Spleen (tissue), 11 donors: ENCODE results near the gene GRK5. TPM values are rescaled to one million over a fixed set of nuclear protein-coding genes. Genes with fewer than 3 reads are reported as not detected.

Experiments used
- DNase-seq: peaks from one replicate; pipeline ENCODE4 v3.0.0-alpha.2; 2020
- H3K27ac ChIP-seq, 8 donors: fragments of 200-600 bp; sonication (generic) in 7 of 8; 1 replicate in 4 of 8; 2 replicates in 4 of 8; pipeline versions ENCODE4 v1.5.0 to v1.8.0; 2016 to 2021; ENCODE audit warnings: inconsistent platforms in 4 of 8, mild to moderate bottlenecking in 4 of 8, moderate library complexity in 1 of 8
- H3K27me3 ChIP-seq, 7 donors: fragments of 200-600 bp; sonication (generic) in 6 of 7; replicated peaks in 1 of 7; 1 replicate in 4 of 7; 2 replicates in 3 of 7; pipeline versions ENCODE4 v1.5.0 to v1.8.0; 2016 to 2021; ENCODE audit warnings: inconsistent platforms in 3 of 7, mild to moderate bottlenecking in 1 of 7
- H3K36me3 ChIP-seq, 6 donors: fragments of 200-600 bp; sonication (generic) in 5 of 6; 1 replicate in 4 of 6; 2 replicates in 2 of 6; pipeline versions ENCODE4 v1.5.0 to v1.8.0; 2016 to 2021; ENCODE audit warnings: inconsistent platforms in 2 of 6
- H3K4me1 ChIP-seq, 6 donors: fragments of 200-600 bp; sonication (generic) in 5 of 6; 1 replicate in 3 of 6; 2 replicates in 3 of 6; pipeline versions ENCODE4 v1.5.0 to v1.8.0; 2016 to 2021; ENCODE audit warnings: inconsistent platforms in 3 of 6
- H3K4me3 ChIP-seq, 8 donors: fragments of 200-600 bp; sonication (generic) in 7 of 8; 1 replicate in 4 of 8; 2 replicates in 4 of 8; pipeline versions ENCODE4 v1.5.0 to v1.8.0; 2016 to 2021; ENCODE audit warnings: inconsistent platforms in 4 of 8, mild to moderate bottlenecking in 4 of 8, moderate library complexity in 2 of 8
- H3K9me3 ChIP-seq, 8 donors: fragments of 200-600 bp; sonication (generic) in 7 of 8; 1 replicate in 4 of 8; 2 replicates in 4 of 8; pipeline versions ENCODE4 v1.5.0 to v1.8.0; 2016 to 2021; ENCODE audit warnings: inconsistent platforms in 4 of 8
- CTCF ChIP-seq, 11 experiments: fragments of 200-600 bp in 7 of 11; fragments of 450-650 bp in 4 of 11; sonication (generic) in 4 of 11; IDR thresholded peaks in 8 of 11; conservative IDR thresholded peaks in 3 of 11; 1 replicate in 7 of 11; 2 replicates in 4 of 11; pipeline versions ENCODE4 v1.4.0 to v1.8.0; 2016 to 2021; ENCODE audit warnings: antibody characterized with exemption in 11 of 11, inconsistent platforms in 4 of 11, mild to moderate bottlenecking in 1 of 11
- POLR2A ChIP-seq, 3 donors: fragments of 450-650 bp; IDR thresholded peaks; one replicate each; pipeline ENCODE4 v1.5.1; 2017; ENCODE audit warnings: antibody characterized with exemption in 3 of 3, mild to moderate bottlenecking in 1 of 3
- POLR2AphosphoS5 ChIP-seq, 3 donors: sonication (generic); formaldehyde crosslinking; IDR thresholded peaks; one replicate each; pipeline ENCODE4 v1.5.1; 2017; ENCODE audit warnings: antibody characterized with exemption in 3 of 3
- WGBS, 5 donors: extraction: QIAGEN DNeasy Blood & Tissue Kit in 3 of 5; methylation state at CpG; one replicate each; pipeline versions ENCODE4 v1.1.5 to v1.1.7; 2013 to 2018; 5-methylcytosine and 5-hydroxymethylcytosine counted together
- intact Hi-C: fragments of 100-400 bp; cut with DNase I; formaldehyde crosslinking; loops from one replicate; pipeline ENCODE4 v1.15.0; 2023; ENCODE audit warnings: low total_unique reads
- polyA plus RNA-seq, 3 donors: library from polyadenylated mRNA; stranded (reverse); fragments of 200-250 nt; gene quantifications; one replicate each; pipeline ENCODE4 v1.2.1, GENCODE V29; 2013
- total RNA-seq, 7 donors: library from RNA; depleted of rRNA in 3 of 7; stranded (reverse); fragments of >200 nt in 3 of 7; fragmentation: NEBNext Ultra II Directional in 4 of 7; extraction: Animal tissue kit (Norgen Biotek cat#: 25700) in 4 of 7; gene quantifications; one replicate each; pipeline versions ENCODE4 v1.1.0 to v1.2.1, GENCODE V29; 2016 to 2021
- donor health status: healthy with polysubstance abuse.
- donor health status: DM: no; HTN: no; CAD: no; lungs with moderate emphysema.
- donor health status: DM: no; HTN: no; CAD: no.
- donor health status: Bipolar disorder and iron deficiency.
- donor health status: healthy.
- donor health status: DM: no; HTN: no; CAD: no.
- donor health status: DM: yes; HTN: yes; CAD: no.

The GRK5 gene
- total and polyA plus RNA-seq, 10 donors, result 15.5 to 85.2 (median 52.1) TPM

GRCh38 chr10:119368581-119368980 is 161.2 kb downstream of the GRK5 start:
- WGBS, 5 donors, result 65 to 87% (median 86%) methylated on average over 6 to 8 of the region's 8 CpGs
- intact Hi-C loops, result no loop called here
- peak overlapping the region in 7 of 8 donors; percentile 3 to 84 (median 82) for H3K27ac ChIP-seq
- H3K27me3 ChIP-seq, result no peaks in the 10 kb centered on the region
- peak overlapping the region in 1 of 8 donors; percentile 62 for H3K4me3 ChIP-seq
- no peak for DNase-seq
- peaks cover 0 to 14% (median 0%) of the 10 kb centered on the region in 6 donors for H3K36me3 ChIP-seq
- peak in 2 of 3 donors; percentile 22 to 26 for TF ChIP-seq POLR2AphosphoS5 (IDR thresholded peaks at IDR 0.05)
- TF ChIP-seq CTCF (IDR thresholded peaks at IDR 0.05 in 8 of 11, conservative IDR thresholded peaks at IDR 0.05 in 3 of 11), result no peak
- no peak for TF ChIP-seq POLR2A (IDR thresholded peaks at IDR 0.05)
- no peaks in the 10 kb centered on the region for H3K9me3 ChIP-seq
- peaks cover 39 to 92% (median 64%) of the 10 kb centered on the region in 6 donors for H3K4me1 ChIP-seq

- intact Hi-C loops, result no loop called here
- H3K27ac ChIP-seq, result peak overlapping the region; percentile 53 to 84 (median 80)
- H3K4me3 ChIP-seq, result peak overlapping the region in 5 of 8 donors; percentile 8 to 62 (median 15)
- H3K4me1 ChIP-seq, result peaks cover 39 to 98% (median 71%) of the 10 kb centered on the region in 6 donors
- peaks cover 0 to 14% (median 0%) of the 10 kb centered on the region in 6 donors for H3K36me3 ChIP-seq
- no peaks in the 10 kb centered on the region for H3K9me3 ChIP-seq
- no peak for TF ChIP-seq POLR2A (IDR thresholded peaks at IDR 0.05)
- TF ChIP-seq POLR2AphosphoS5 (IDR thresholded peaks at IDR 0.05), result peak in 2 of 3 donors; percentile 57 to 63
- no peak for TF ChIP-seq CTCF (IDR thresholded peaks at IDR 0.05 in 8 of 11, conservative IDR thresholded peaks at IDR 0.05 in 3 of 11)
- no peaks in the 10 kb centered on the region for H3K27me3 ChIP-seq
- DNase-seq, result peak; percentile 89
- whole genome bisulfite sequencing, 5 donors, result 46 to 65% (median 60%) methylated on average over 21 of the region's 21 CpGs
These were observed 161.9 kb downstream of the GRK5 start for GRCh38 chr10:119368991-119369869.

- peaks cover 39 to 100% (median 71%) of the 10 kb centered on the region in 6 donors for H3K4me1 ChIP-seq
- no peaks in the 10 kb centered on the region for H3K27me3 ChIP-seq
- intact Hi-C loops, result no loop called here
- H3K36me3 ChIP-seq, result peaks cover 0 to 11% (median 0%) of the 10 kb centered on the region in 6 donors
- H3K9me3 ChIP-seq, result no peaks in the 10 kb centered on the region
- peak overlapping the region; percentile 58 to 84 (median 80) for H3K27ac ChIP-seq
- TF ChIP-seq POLR2AphosphoS5 (IDR thresholded peaks at IDR 0.05) (peak in 1 of 3 donors; percentile 52), POLR2A (IDR thresholded peaks at IDR 0.05) (no peak)
- no peak for DNase-seq
- H3K4me3 ChIP-seq, result peak overlapping the region in 1 of 8 donors; percentile 62
- WGBS, 5 donors, result 16 to 36% (median 19%) methylated on average over 16 of the region's 16 CpGs
These were observed 162.9 kb downstream of the GRK5 start for GRCh38 chr10:119370111-119370741.

GRCh38 chr10:119370972-119371703 is 163.8 kb downstream of the GRK5 start:
- WGBS, 5 donors, result 45 to 57% (median 49%) methylated on average over 23 to 24 of the region's 24 CpGs
- peaks cover 0 to 2% (median 0%) of the 10 kb centered on the region in 6 donors for H3K36me3 ChIP-seq
- H3K4me3 ChIP-seq, result no peak overlapping the region
- no peaks in the 10 kb centered on the region for H3K9me3 ChIP-seq
- peak; percentile 55 to 76 (median 61) for TF ChIP-seq POLR2AphosphoS5 (IDR thresholded peaks at IDR 0.05)
- no peak for TF ChIP-seq CTCF (IDR thresholded peaks at IDR 0.05 in 8 of 11, conservative IDR thresholded peaks at IDR 0.05 in 3 of 11)
- no peak for TF ChIP-seq POLR2A (IDR thresholded peaks at IDR 0.05)
- intact Hi-C loops, result no loop called here
- no peaks in the 10 kb centered on the region for H3K27me3 ChIP-seq
- DNase-seq, result peak; percentile 80
- H3K27ac ChIP-seq, result peak overlapping the region; percentile 33 to 84 (median 80)
- peaks cover 43 to 100% (median 72%) of the 10 kb centered on the region in 6 donors for H3K4me1 ChIP-seq
